Loucy (cell line): ENCODE data around the gene JARID2.
"Not testable (repeated sequence)": the region's sequence is repeated elsewhere in the genome, so short reads cannot be mapped to it uniquely, and the experiment has no call there.

Source experiments
- EZH2phosphoT487 ChIP-seq: fragments of 200-600 bp; IDR thresholded peaks from 2 replicates; pipeline ENCODE4 v1.6.1; 2018; ENCODE audit warnings: antibody characterized with exemption, mild to moderate bottlenecking, moderate library complexity, borderline replicate concordance
- TF ChIP-seq, protein P1 (sequence below): fragments of 200-600 bp; sonication (generic); conservative IDR thresholded peaks from 2 replicates; pipeline ENCODE4 v1.5.1; 2014; ENCODE audit warnings: mild to moderate bottlenecking, antibody characterized with exemption, low read length

DNA sequence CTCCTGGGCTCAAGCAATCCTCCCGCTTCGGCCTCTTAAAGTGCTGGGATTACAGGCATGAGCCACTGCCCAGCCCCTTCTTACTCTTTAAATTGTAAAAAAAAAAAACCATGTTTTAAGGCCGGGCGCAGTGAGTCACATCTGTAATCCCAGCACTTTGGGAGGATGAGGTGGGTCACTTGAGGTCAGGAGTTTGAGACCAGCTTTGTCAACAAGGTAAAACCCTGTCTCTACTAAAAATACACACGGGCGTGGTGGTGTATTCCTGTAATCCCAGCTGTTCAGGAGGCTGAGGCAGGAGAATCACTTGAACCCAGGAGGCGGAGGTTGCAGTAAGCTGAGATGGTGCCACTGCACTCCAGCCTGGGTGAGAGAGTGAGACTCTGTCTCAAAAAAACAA lies 43.6 kb downstream of the JARID2 start:
- TF ChIP-seq, protein P1, sequence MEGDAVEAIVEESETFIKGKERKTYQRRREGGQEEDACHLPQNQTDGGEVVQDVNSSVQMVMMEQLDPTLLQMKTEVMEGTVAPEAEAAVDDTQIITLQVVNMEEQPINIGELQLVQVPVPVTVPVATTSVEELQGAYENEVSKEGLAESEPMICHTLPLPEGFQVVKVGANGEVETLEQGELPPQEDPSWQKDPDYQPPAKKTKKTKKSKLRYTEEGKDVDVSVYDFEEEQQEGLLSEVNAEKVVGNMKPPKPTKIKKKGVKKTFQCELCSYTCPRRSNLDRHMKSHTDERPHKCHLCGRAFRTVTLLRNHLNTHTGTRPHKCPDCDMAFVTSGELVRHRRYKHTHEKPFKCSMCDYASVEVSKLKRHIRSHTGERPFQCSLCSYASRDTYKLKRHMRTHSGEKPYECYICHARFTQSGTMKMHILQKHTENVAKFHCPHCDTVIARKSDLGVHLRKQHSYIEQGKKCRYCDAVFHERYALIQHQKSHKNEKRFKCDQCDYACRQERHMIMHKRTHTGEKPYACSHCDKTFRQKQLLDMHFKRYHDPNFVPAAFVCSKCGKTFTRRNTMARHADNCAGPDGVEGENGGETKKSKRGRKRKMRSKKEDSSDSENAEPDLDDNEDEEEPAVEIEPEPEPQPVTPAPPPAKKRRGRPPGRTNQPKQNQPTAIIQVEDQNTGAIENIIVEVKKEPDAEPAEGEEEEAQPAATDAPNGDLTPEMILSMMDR = not testable (repeated sequence)
- not testable (repeated sequence) for TF ChIP-seq EZH2phosphoT487
